OCI-LY3 (cell line): ENCODE data around the gene CENPH.
"Not testable (repeated sequence)": the region's sequence is repeated elsewhere in the genome, so short reads cannot be mapped to it uniquely, and the experiment has no call there.

Experiments
- EZH2phosphoT487 ChIP-seq: fragments of 200-600 bp; shearing (Covaris generic); IDR thresholded peaks from 2 replicates; pipeline ENCODE4 v1.6.1; 2018; ENCODE audit warnings: antibody characterized with exemption, mixed run types, low read depth
- TF ChIP-seq, protein P1 (sequence below): fragments of 200-600, 300-600 bp; sonication (generic); IDR thresholded peaks from 2 replicates; pipeline ENCODE4 v1.5.1; 2014; ENCODE audit warnings: antibody characterized with exemption, low read length, low read depth

DNA sequence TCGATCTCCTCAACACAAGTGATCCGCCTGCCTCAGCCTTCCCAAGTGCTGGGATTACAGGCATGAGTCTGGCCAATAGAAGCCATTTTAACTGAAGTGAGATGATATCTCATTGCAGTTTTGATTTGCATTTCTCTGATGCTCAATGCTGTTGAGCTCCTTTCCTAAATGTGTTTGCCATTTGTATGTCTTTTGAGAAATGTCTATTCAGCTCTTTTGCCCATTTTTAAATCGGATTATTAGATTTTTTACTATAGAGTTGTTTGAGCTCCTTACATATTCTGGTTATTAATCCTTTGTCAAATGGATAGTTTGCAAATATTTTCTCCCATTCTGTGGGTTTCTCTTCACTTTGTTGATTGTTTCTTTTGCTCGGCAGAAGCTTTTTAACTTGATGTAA, 49.1 kb upstream of the CENPH start:
- TF ChIP-seq, protein P1, sequence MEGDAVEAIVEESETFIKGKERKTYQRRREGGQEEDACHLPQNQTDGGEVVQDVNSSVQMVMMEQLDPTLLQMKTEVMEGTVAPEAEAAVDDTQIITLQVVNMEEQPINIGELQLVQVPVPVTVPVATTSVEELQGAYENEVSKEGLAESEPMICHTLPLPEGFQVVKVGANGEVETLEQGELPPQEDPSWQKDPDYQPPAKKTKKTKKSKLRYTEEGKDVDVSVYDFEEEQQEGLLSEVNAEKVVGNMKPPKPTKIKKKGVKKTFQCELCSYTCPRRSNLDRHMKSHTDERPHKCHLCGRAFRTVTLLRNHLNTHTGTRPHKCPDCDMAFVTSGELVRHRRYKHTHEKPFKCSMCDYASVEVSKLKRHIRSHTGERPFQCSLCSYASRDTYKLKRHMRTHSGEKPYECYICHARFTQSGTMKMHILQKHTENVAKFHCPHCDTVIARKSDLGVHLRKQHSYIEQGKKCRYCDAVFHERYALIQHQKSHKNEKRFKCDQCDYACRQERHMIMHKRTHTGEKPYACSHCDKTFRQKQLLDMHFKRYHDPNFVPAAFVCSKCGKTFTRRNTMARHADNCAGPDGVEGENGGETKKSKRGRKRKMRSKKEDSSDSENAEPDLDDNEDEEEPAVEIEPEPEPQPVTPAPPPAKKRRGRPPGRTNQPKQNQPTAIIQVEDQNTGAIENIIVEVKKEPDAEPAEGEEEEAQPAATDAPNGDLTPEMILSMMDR: not testable (repeated sequence)
- not testable (repeated sequence) for TF ChIP-seq EZH2phosphoT487
